CD4-positive, alpha-beta memory T cell (primary cell): ENCODE data around the gene ISY1. TPM values are rescaled to one million over a fixed set of nuclear protein-coding genes. Genes with fewer than 3 reads are reported as not detected.
A peak's percentile ranks its signal among the peaks of the same experiment; 100 is the strongest.

Experiments
- CTCF ChIA-PET: fragments of 350-600 bp; sonication (Branson Sonifier 250); formaldehyde crosslinking; loops from one replicate; lab custom pipeline; 2021; ENCODE audit warnings: inconsistent platforms; ENCODE audit not compliant: partially characterized antibody; lab: Charles Lee
- POLR2A ChIA-PET: fragments of 350-600 bp; sonication (Branson Sonifier 250); formaldehyde crosslinking; loops from one replicate; lab custom pipeline; 2021; ENCODE audit not compliant: partially characterized antibody; lab: Charles Lee
- DNase-seq, 5 donors: peaks; one replicate each; pipeline versions ENCODE4 v3.0.0 to v3.0.0-alpha.2; 2020 to 2022; ENCODE audit warnings: mixed read lengths in 1 of 5
- H3K27ac ChIP-seq: one replicate; pipeline ENCODE4 v1.7.0; 2013; ENCODE audit warnings: low read depth, low read length
- H3K27me3 ChIP-seq: 2 replicates; pipeline ENCODE4 v1.7.0; 2013; ENCODE audit warnings: mild to moderate bottlenecking, low read length, moderate library complexity; ENCODE audit not compliant: insufficient read depth
- H3K36me3 ChIP-seq: 2 replicates; pipeline ENCODE4 v1.7.0; 2013; ENCODE audit warnings: mild to moderate bottlenecking, low read length, moderate library complexity; ENCODE audit not compliant: insufficient read depth
- H3K4me1 ChIP-seq: 2 replicates; pipeline ENCODE4 v1.7.0; 2013; ENCODE audit warnings: mild to moderate bottlenecking, low read length, moderate library complexity; ENCODE audit not compliant: insufficient read depth
- H3K4me3 ChIP-seq, 2 donors: one replicate each; pipeline ENCODE4 v1.7.0; 2013; ENCODE audit warnings: low read length in 2 of 2, mild to moderate bottlenecking in 1 of 2
- H3K9me3 ChIP-seq, 2 donors: one replicate each; pipeline ENCODE4 v1.7.0; 2013; ENCODE audit warnings: low read length in 2 of 2, control low read depth in 1 of 2; ENCODE audit not compliant: control insufficient read depth in 1 of 2
- H3K27ac Mint-ChIP-seq, 7 donors: one replicate each; pipeline ENCODE4 v1.8.0; 2020 to 2021; ENCODE audit warnings: mixed read lengths in 7 of 7, mild to moderate bottlenecking in 6 of 7, inconsistent platforms in 3 of 7, moderate library complexity in 3 of 7
- H3K27me3 Mint-ChIP-seq, 2 donors: one replicate each; pipeline ENCODE4 v1.8.0; 2020 to 2021; ENCODE audit warnings: mixed read lengths in 2 of 2
- H3K36me3 Mint-ChIP-seq, 2 donors: one replicate each; pipeline ENCODE4 v1.8.0; 2020 to 2021; ENCODE audit warnings: mixed read lengths in 2 of 2, inconsistent platforms in 1 of 2, mild to moderate bottlenecking in 1 of 2
- H3K4me1 Mint-ChIP-seq, 4 donors: one replicate each; pipeline ENCODE4 v1.8.0; 2020 to 2021; ENCODE audit warnings: mixed read lengths in 4 of 4, mild to moderate bottlenecking in 1 of 4
- H3K4me3 Mint-ChIP-seq, 8 donors: one replicate each; pipeline ENCODE4 v1.8.0; 2020 to 2021; ENCODE audit warnings: mixed read lengths in 8 of 8, mild to moderate bottlenecking in 7 of 8, moderate library complexity in 6 of 8, inconsistent platforms in 3 of 8
- H3K9me3 Mint-ChIP-seq, 8 donors: one replicate each; pipeline ENCODE4 v1.8.0; 2020 to 2021; ENCODE audit warnings: mixed read lengths in 8 of 8, mild to moderate bottlenecking in 5 of 8, inconsistent platforms in 3 of 8, moderate library complexity in 1 of 8
- intact Hi-C: fragments of 100-400 bp; cut with micrococcal nuclease; formaldehyde crosslinking; loops from one replicate; pipeline ENCODE4 v1.15.1; 2023
- polyA plus RNA-seq, 2 donors: library from polyadenylated mRNA; unstranded; fragments of 300-500 nt; fragmentation: Illumina TruSeq; gene quantifications; one replicate each; pipeline ENCODE4 v1.2.3, GENCODE V29; 2021
- total RNA-seq, 2 experiments: library from RNA; stranded (reverse); gene quantifications; one replicate each; pipeline ENCODE4 v1.2.3, GENCODE V29; 2021

The ISY1 gene
- total RNA-seq = 10 to 100 TPM; 29.5 to 34.3 TPM
- 100 to 1,000 TPM in 1 of 2 donors, 10 to 100 TPM in 1; 98.7 to 104 TPM for polyA plus RNA-seq

GRCh38 chr3:129160891-129161859 is at the start of gene ISY1:
Gene ISY1, minus strand, starts transcription at chr3:129161063. Its CDS starts 88 bp downstream, at chr3:129160975.
- Histone ChIP-seq H3K36me3 (peaks cover 11% of the 10 kb centered on the region), H3K27ac (peak within 1 kb of the TSS; percentile 97), H3K4me3 (peak within 1 kb of the TSS; percentile 75 to 94), H3K4me1 (peaks cover 23% of the 10 kb centered on the region), H3K27me3 (no peaks in the 10 kb centered on the region), H3K9me3 (no peaks in the 10 kb centered on the region)
- DNase-seq = peak; percentile 90 to 93 (median 92)
- intact Hi-C loops = loop anchor here (1.0 kb wide), 7 partner anchors 23 to 544 kb away; partner anchors contain the start of genes COPG1 and HMCES
- Mint-ChIP-seq H3K27ac (peak within 1 kb of the TSS; percentile 98 to 100 (median 99)), H3K4me3 (peak within 1 kb of the TSS; percentile 96 to 100 (median 97)), H3K4me1 (peaks cover 24 to 59% (median 37%) of the 10 kb centered on the region in 4 donors), H3K9me3 (peaks cover 0 to 9% (median 0%) of the 10 kb centered on the region in 8 donors), H3K36me3 (peaks cover 8 to 45% of the 10 kb centered on the region in 2 donors), H3K27me3 (no peaks in the 10 kb centered on the region)
- ChIA-PET POLR2A (interaction anchor here (0.6 to 3.0 kb wide), 23 partner anchors 10 to 511 kb away, joined by 3 to 22 read pairs (median 5); partner anchors contain the start of genes COPG1, HMCES and RPN1), CTCF (interaction anchor here (0.9 to 2.8 kb wide), 17 partner anchors 8 to 238 kb away, joined by 3 to 18 read pairs (median 5); partner anchors contain the start of gene RAB43)

- H3K9me3 Mint-ChIP-seq = no peaks in the 10 kb centered on the region
- H3K27me3 Mint-ChIP-seq = peaks cover 0 to 3% of the 10 kb centered on the region in 2 donors
- no peaks in the 10 kb centered on the region for H3K4me1 Mint-ChIP-seq
- H3K36me3 Mint-ChIP-seq = no peaks in the 10 kb centered on the region
- Histone ChIP-seq H3K27me3 (no peaks in the 10 kb centered on the region), H3K4me1 (no peaks in the 10 kb centered on the region), H3K27ac (no peak overlapping the region), H3K4me3 (no peak overlapping the region), H3K36me3 (no peaks in the 10 kb centered on the region), H3K9me3 (no peaks in the 10 kb centered on the region)
- ChIA-PET CTCF (no interaction called here), POLR2A (no interaction called here)
- H3K27ac Mint-ChIP-seq = no peak overlapping the region
- intact Hi-C loops = no loop called here
- DNase-seq = no peak
- H3K4me3 Mint-ChIP-seq = no peak overlapping the region
These were observed 46.6 kb upstream of the ISY1 start for GRCh38 chr3:129207479-129207878.

- Histone ChIP-seq H3K36me3 (no peaks in the 10 kb centered on the region), H3K4me1 (no peaks in the 10 kb centered on the region), H3K9me3 (no peaks in the 10 kb centered on the region), H3K4me3 (no peak overlapping the region), H3K27me3 (no peaks in the 10 kb centered on the region), H3K27ac (no peak overlapping the region)
- no peaks in the 10 kb centered on the region for H3K4me1 Mint-ChIP-seq
- H3K9me3 Mint-ChIP-seq = no peaks in the 10 kb centered on the region
- POLR2A ChIA-PET = no interaction called here
- intact Hi-C loops = no loop called here
- H3K36me3 Mint-ChIP-seq = no peaks in the 10 kb centered on the region
- DNase-seq = no peak
- H3K27ac Mint-ChIP-seq = peak overlapping the region in 1 of 7 donors; percentile 8
- no peak overlapping the region for H3K4me3 Mint-ChIP-seq
- CTCF ChIA-PET = no interaction called here
- peaks cover 0 to 3% of the 10 kb centered on the region in 2 donors for H3K27me3 Mint-ChIP-seq
These were observed 44.4 kb upstream of the ISY1 start for GRCh38 chr3:129205109-129205832.

- DNase-seq = no peak
- Mint-ChIP-seq H3K36me3 (no peaks in the 10 kb centered on the region), H3K27me3 (no peaks in the 10 kb centered on the region), H3K27ac (no peak overlapping the region), H3K4me1 (no peaks in the 10 kb centered on the region), H3K4me3 (no peak overlapping the region), H3K9me3 (no peaks in the 10 kb centered on the region)
- no peaks in the 10 kb centered on the region for H3K9me3 ChIP-seq
- no peak overlapping the region for H3K27ac ChIP-seq
- no peaks in the 10 kb centered on the region for H3K36me3 ChIP-seq
- ChIA-PET POLR2A (no interaction called here), CTCF (interaction anchor here (0.6 kb wide), 1 partner anchor 151 kb away, joined by 3 read pairs; no protein-coding TSS in a partner anchor)
- H3K27me3 ChIP-seq = no peaks in the 10 kb centered on the region
- H3K4me3 ChIP-seq = no peak overlapping the region
- no peaks in the 10 kb centered on the region for H3K4me1 ChIP-seq
- intact Hi-C loops = no loop called here
These were observed 43.6 kb upstream of the ISY1 start for GRCh38 chr3:129204473-129204872.

- Histone ChIP-seq H3K4me3 (no peak overlapping the region), H3K9me3 (no peaks in the 10 kb centered on the region), H3K27ac (no peak overlapping the region), H3K36me3 (no peaks in the 10 kb centered on the region), H3K27me3 (no peaks in the 10 kb centered on the region), H3K4me1 (no peaks in the 10 kb centered on the region)
- H3K4me3 Mint-ChIP-seq = no peak overlapping the region
- DNase-seq = no peak
- intact Hi-C loops = no loop called here
- H3K9me3 Mint-ChIP-seq = no peaks in the 10 kb centered on the region
- no peaks in the 10 kb centered on the region for H3K4me1 Mint-ChIP-seq
- ChIA-PET POLR2A (no interaction called here), CTCF (interaction anchor here (0.7 to 1.2 kb wide), 2 partner anchors 146 to 147 kb away, joined by 3 read pairs; no protein-coding TSS in a partner anchor)
- no peaks in the 10 kb centered on the region for H3K27me3 Mint-ChIP-seq
- no peaks in the 10 kb centered on the region for H3K36me3 Mint-ChIP-seq
- no peak overlapping the region for H3K27ac Mint-ChIP-seq
These were observed 38.5 kb upstream of the ISY1 start for GRCh38 chr3:129199366-129199765.

- ChIA-PET POLR2A (no interaction called here), CTCF (interaction anchor here (1.6 kb wide), 1 partner anchor 227 kb away, joined by 4 read pairs; no protein-coding TSS in a partner anchor)
- no peak overlapping the region for H3K4me3 Mint-ChIP-seq
- Histone ChIP-seq H3K36me3 (no peaks in the 10 kb centered on the region), H3K4me1 (no peaks in the 10 kb centered on the region), H3K9me3 (no peaks in the 10 kb centered on the region), H3K27ac (no peak overlapping the region), H3K4me3 (no peak overlapping the region), H3K27me3 (no peaks in the 10 kb centered on the region)
- DNase-seq = no peak
- no peak overlapping the region for H3K27ac Mint-ChIP-seq
- H3K9me3 Mint-ChIP-seq = no peaks in the 10 kb centered on the region
- no peaks in the 10 kb centered on the region for H3K4me1 Mint-ChIP-seq
- intact Hi-C loops = no loop called here
- H3K36me3 Mint-ChIP-seq = no peaks in the 10 kb centered on the region
- H3K27me3 Mint-ChIP-seq = no peaks in the 10 kb centered on the region
These were observed 36.5 kb upstream of the ISY1 start for GRCh38 chr3:129197321-129197720.
